Aorta (tissue), 5 donors: ENCODE data around the gene GALNT12. TPM values are rescaled to one million over a fixed set of nuclear protein-coding genes. Genes with fewer than 3 reads are reported as not detected.

ENCODE experiments used
- ATAC-seq: fragments of 200-7000 bp; cut with Tn5 transposase; one replicate; pipeline ENCODE4 v1.9.1; 2022; ENCODE audit warnings: moderate library complexity; ENCODE audit not compliant: low FRiP score
- DNase-seq, 2 donors: peaks; one replicate each; pipeline ENCODE4 v3.0.0-alpha.2; 2020
- H3K27ac ChIP-seq, 2 donors: one replicate each; pipeline ENCODE4 v1.5.1; 2013; ENCODE audit warnings: low read length in 2 of 2, mild to moderate bottlenecking in 2 of 2, moderate library complexity in 2 of 2, control low read depth in 1 of 2, inconsistent platforms in 1 of 2, low read depth in 1 of 2
- H3K27me3 ChIP-seq, 2 donors: one replicate each; pipeline ENCODE4 v1.6.1; 2013; ENCODE audit warnings: control low read depth in 1 of 2, low read length in 1 of 2, mild to moderate bottlenecking in 1 of 2, moderate library complexity in 1 of 2; ENCODE audit not compliant: insufficient read depth in 2 of 2, control insufficient read depth in 1 of 2
- H3K36me3 ChIP-seq, 2 donors: one replicate each; pipeline ENCODE4 v1.6.1; 2013; ENCODE audit warnings: control low read depth in 1 of 2, low read length in 1 of 2, mild to moderate bottlenecking in 1 of 2; ENCODE audit not compliant: insufficient read depth in 2 of 2, control insufficient read depth in 1 of 2
- H3K4me1 ChIP-seq, 2 donors: one replicate each; pipeline ENCODE4 v1.6.1; 2013; ENCODE audit warnings: low read length in 2 of 2, control low read depth in 1 of 2, mild to moderate bottlenecking in 1 of 2, moderate library complexity in 1 of 2; ENCODE audit not compliant: insufficient read depth in 2 of 2, control insufficient read depth in 1 of 2
- H3K4me3 ChIP-seq, 2 donors: one replicate each; pipeline ENCODE4 v1.5.1; 2013; ENCODE audit warnings: low read length in 2 of 2, control low read depth in 1 of 2, mild to moderate bottlenecking in 1 of 2
- H3K9me3 ChIP-seq: one replicate; pipeline ENCODE4 v1.6.1; 2013; ENCODE audit warnings: mild to moderate bottlenecking, low read length; ENCODE audit not compliant: control insufficient read depth
- WGBS, 2 donors: extraction: QIAGEN DNeasy Blood & Tissue Kit; methylation state at CpG; one replicate each; pipeline ENCODE4 v1.1.7; 2013; 5-methylcytosine and 5-hydroxymethylcytosine counted together
- intact Hi-C, 2 donors: fragments of 100-400 bp; cut with DNase I; formaldehyde crosslinking; loops; one replicate each; pipeline versions ENCODE4 v1.14.2 to v1.15.0; 2022
- polyA plus RNA-seq, 2 donors: library from polyadenylated mRNA; stranded (reverse); fragments of 200-250 nt; gene quantifications; one replicate each; pipeline ENCODE4 v1.2.3, GENCODE V29; 2013
- total RNA-seq, 2 donors: library from RNA; stranded (reverse); fragmentation: NEBNext Ultra II Directional; extraction: Animal tissue kit (Norgen Biotek cat#: 25700); gene quantifications; one replicate each; pipeline ENCODE4 v1.2.1, GENCODE V29; 2021
- donor health status: healthy with polysubstance abuse.
- donor health status: Bipolar disorder and iron deficiency.
- donor health status: DM: no; HTN: no; CAD: no.
- donor health status: DM: no; HTN: no; CAD: no.
- donor health status: DM: yes; HTN: yes; CAD: no.

The GALNT12 gene
- total and polyA plus RNA-seq, 4 donors, result 2.9 to 12.6 (median 4.1) TPM

GRCh38 chr9:98818764-98819163, 11.3 kb downstream of the GALNT12 start:
- H3K9me3 ChIP-seq, result no peaks in the 10 kb centered on the region
- H3K27ac ChIP-seq, result no peak overlapping the region
- H3K27me3 ChIP-seq, result no peaks in the 10 kb centered on the region
- ATAC-seq (no peak), DNase-seq (no peak)
- H3K36me3 ChIP-seq, result no peaks in the 10 kb centered on the region
- no peak overlapping the region for H3K4me3 ChIP-seq
- intact Hi-C loops, result no loop called here
- H3K4me1 ChIP-seq, result no peaks in the 10 kb centered on the region
- 88 to 92% methylated on average over 2 of the region's 2 CpGs for WGBS, 2 donors

DNA sequence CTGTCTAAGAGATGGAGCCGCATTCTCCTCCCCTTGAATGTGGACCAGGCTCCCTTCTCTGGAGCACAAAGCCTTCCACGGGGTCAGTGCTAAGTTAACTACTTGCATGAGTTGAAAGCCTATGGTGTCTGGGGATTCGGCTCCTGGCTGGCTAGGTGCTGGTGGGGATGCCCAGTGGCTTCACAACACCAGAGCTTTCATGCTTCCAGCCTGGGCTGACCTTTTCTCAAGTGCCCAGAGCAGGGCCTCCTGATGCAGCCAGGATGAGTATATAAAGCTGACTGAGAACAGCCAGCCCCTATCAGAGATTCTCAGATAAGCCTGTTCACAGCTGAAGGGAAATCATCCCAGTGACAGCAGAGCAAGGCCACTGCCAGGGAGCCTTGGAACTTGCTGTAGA, 11.8 kb downstream of the GALNT12 start:
- Histone ChIP-seq H3K4me1 (no peaks in the 10 kb centered on the region), H3K9me3 (no peaks in the 10 kb centered on the region), H3K27me3 (no peaks in the 10 kb centered on the region), H3K27ac (no peak overlapping the region), H3K4me3 (no peak overlapping the region), H3K36me3 (no peaks in the 10 kb centered on the region)
- WGBS, 2 donors, result 94 to 100% methylated on average over 3 of the region's 3 CpGs
- ATAC-seq (no peak), DNase-seq (no peak)
- intact Hi-C loops, result no loop called here

GRCh38 chr9:98821831-98822230, 14.4 kb downstream of the GALNT12 start:
- no peak overlapping the region for H3K27ac ChIP-seq
- intact Hi-C loops, result no loop called here
- H3K9me3 ChIP-seq, result no peaks in the 10 kb centered on the region
- H3K4me1 ChIP-seq, result no peaks in the 10 kb centered on the region
- WGBS, 2 donors, result 93 to 96% methylated on average over 2 of the region's 2 CpGs
- no peak for ATAC-seq
- DNase-seq, result no peak
- H3K4me3 ChIP-seq, result no peak overlapping the region
- no peaks in the 10 kb centered on the region for H3K36me3 ChIP-seq
- H3K27me3 ChIP-seq, result no peaks in the 10 kb centered on the region

- 93% methylated on average over 6 of the region's 6 CpGs for WGBS, 2 donors
- Histone ChIP-seq H3K9me3 (no peaks in the 10 kb centered on the region), H3K27ac (no peak overlapping the region), H3K4me3 (no peak overlapping the region), H3K27me3 (no peaks in the 10 kb centered on the region), H3K4me1 (no peaks in the 10 kb centered on the region), H3K36me3 (no peaks in the 10 kb centered on the region)
- ATAC-seq, result no peak
- intact Hi-C loops, result no loop called here
- DNase-seq, result no peak
These were observed 15.2 kb downstream of the GALNT12 start for GRCh38 chr9:98822661-98823060.

DNA sequence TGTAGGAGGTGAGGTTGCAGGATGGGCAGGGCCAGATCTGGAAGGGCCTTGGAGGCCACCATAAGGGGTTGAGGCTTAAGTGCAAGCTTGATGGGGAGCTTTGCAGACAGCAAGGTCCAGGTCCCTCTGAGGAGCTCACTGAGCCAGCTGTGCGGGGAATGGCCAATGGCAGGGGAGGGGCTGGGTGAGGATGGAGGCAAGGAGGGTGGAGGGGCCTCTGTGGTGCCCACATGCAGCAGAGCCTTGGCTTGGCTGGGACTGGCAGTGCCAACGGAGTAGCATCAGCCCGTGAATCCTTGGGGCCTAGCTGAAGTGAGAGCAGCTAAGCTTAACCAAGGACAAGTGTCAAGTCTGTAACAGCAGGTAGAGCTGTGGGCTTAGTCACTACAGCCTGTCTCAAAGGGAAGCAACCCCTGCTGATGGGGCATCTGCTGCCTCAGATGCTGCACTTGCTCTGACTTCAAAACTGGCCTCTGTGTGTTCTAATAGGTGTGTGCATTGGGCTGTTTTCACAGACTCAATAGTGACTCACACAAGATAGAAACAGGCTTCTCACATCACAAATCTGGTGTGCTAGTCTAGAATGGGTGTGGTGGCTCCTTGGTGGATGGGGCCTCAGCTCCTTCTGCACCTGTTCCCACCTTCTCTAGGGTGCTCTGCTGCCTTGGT, 16.3 kb downstream of the GALNT12 start:
- no peaks in the 10 kb centered on the region for H3K4me1 ChIP-seq
- no peak for DNase-seq
- intact Hi-C loops, result no loop called here
- H3K4me3 ChIP-seq, result no peak overlapping the region
- H3K9me3 ChIP-seq, result no peaks in the 10 kb centered on the region
- 96% methylated on average over 3 of the region's 3 CpGs for WGBS, 2 donors
- H3K27ac ChIP-seq, result no peak overlapping the region
- H3K36me3 ChIP-seq, result no peaks in the 10 kb centered on the region
- no peak for ATAC-seq
- no peaks in the 10 kb centered on the region for H3K27me3 ChIP-seq

GRCh38 chr9:98825414-98825813, 17.9 kb downstream of the GALNT12 start:
- intact Hi-C loops, result no loop called here
- no peaks in the 10 kb centered on the region for H3K4me1 ChIP-seq
- H3K4me3 ChIP-seq, result no peak overlapping the region
- no peaks in the 10 kb centered on the region for H3K36me3 ChIP-seq
- DNase-seq, result no peak
- H3K9me3 ChIP-seq, result no peaks in the 10 kb centered on the region
- ATAC-seq, result no peak
- WGBS, 2 donors, result 88 to 90% methylated on average over 3 of the region's 3 CpGs
- H3K27ac ChIP-seq, result no peak overlapping the region
- H3K27me3 ChIP-seq, result no peaks in the 10 kb centered on the region

DNA sequence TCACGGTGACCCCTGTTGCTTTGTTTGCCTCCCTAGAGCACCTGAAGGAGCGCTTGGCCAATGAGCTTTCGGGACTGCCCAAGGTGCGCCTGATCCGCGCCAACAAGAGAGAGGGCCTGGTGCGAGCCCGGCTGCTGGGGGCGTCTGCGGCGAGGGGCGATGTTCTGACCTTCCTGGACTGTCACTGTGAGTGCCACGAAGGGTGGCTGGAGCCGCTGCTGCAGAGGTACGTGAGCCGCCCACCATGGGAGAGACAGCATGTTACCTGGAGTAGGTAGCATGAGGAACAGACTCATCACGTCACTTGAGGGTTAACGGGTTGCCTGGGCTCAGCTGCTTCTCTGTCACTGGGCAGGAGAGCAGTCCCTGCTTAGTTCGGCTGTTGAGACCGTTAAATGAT, 19.2 kb downstream of the GALNT12 start:
- no peak for DNase-seq
- no peak for ATAC-seq
- Histone ChIP-seq H3K27ac (no peak overlapping the region), H3K4me3 (no peak overlapping the region), H3K27me3 (no peaks in the 10 kb centered on the region), H3K9me3 (no peaks in the 10 kb centered on the region), H3K36me3 (no peaks in the 10 kb centered on the region), H3K4me1 (no peaks in the 10 kb centered on the region)
- WGBS, 2 donors, result 92 to 93% methylated on average over 20 of the region's 20 CpGs
- intact Hi-C loops, result no loop called here

DNA sequence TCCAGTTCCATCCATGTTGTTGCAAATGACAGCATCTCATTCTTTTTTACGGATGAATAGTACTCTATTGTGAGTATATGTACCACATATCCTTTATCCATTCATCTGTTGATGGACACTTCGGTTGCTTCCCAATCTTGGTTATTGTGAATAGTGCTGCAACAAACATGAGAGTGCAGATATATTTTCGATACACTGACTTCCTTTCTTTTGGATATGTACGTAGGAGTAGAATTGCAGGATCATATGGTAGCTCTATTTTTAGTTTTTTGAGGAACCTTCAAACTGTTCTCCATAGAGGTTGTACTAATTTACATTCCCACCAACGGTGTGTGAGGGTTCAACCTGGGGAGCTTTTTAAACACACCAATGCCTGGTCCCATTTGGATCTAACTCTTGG, 22.3 kb downstream of the GALNT12 start:
- no peak for DNase-seq
- Histone ChIP-seq H3K4me1 (no peaks in the 10 kb centered on the region), H3K4me3 (no peak overlapping the region), H3K9me3 (no peaks in the 10 kb centered on the region), H3K36me3 (no peaks in the 10 kb centered on the region), H3K27me3 (no peaks in the 10 kb centered on the region), H3K27ac (no peak overlapping the region)
- ATAC-seq, result no peak
- intact Hi-C loops, result no loop called here
- 85% methylated on average over 5 of the region's 5 CpGs for WGBS, 2 donors

- 95 to 97% methylated on average over 5 of the region's 5 CpGs for WGBS, 2 donors
- H3K27me3 ChIP-seq, result no peaks in the 10 kb centered on the region
- H3K36me3 ChIP-seq, result no peaks in the 10 kb centered on the region
- no peak overlapping the region for H3K4me3 ChIP-seq
- intact Hi-C loops, result no loop called here
- no peaks in the 10 kb centered on the region for H3K9me3 ChIP-seq
- H3K27ac ChIP-seq, result no peak overlapping the region
- H3K4me1 ChIP-seq, result no peaks in the 10 kb centered on the region
- DNase-seq, result no peak
- ATAC-seq, result no peak
These were observed 23.1 kb downstream of the GALNT12 start for GRCh38 chr9:98830554-98830953.
